Esophagus muscularis mucosa (tissue), 4 donors: ENCODE measurements around the gene ISCA2. TPM values are rescaled to one million over a fixed set of nuclear protein-coding genes. Genes with fewer than 3 reads are reported as not detected.

ENCODE experiments used
- DNase-seq: peaks from one replicate; pipeline ENCODE4 v3.0.0-alpha.2; 2017; ENCODE audit errors: extremely low spot score
- H3K27ac ChIP-seq, 4 donors: fragments of 200-600 bp; sonication (generic); replicated peaks in 1 of 4; 1 replicate in 3 of 4; 2 replicates in 1 of 4; pipeline ENCODE4 v1.5.1; 2016 to 2019; ENCODE audit warnings: mild to moderate bottlenecking in 1 of 4
- H3K27me3 ChIP-seq, 4 donors: fragments of 200-600 bp; sonication (generic); one replicate each; pipeline versions ENCODE4 v1.5.1 to v1.6.0; 2016 to 2019
- H3K36me3 ChIP-seq, 4 donors: fragments of 200-600 bp; sonication (generic); one replicate each; pipeline ENCODE4 v1.5.1; 2016 to 2019
- H3K4me1 ChIP-seq, 4 donors: fragments of 200-600 bp; sonication (generic); one replicate each; pipeline ENCODE4 v1.5.1; 2016 to 2019
- H3K4me3 ChIP-seq, 4 donors: fragments of 200-600 bp; sonication (generic); 1 replicate in 2 of 4; 2 replicates in 2 of 4; pipeline ENCODE4 v1.5.1; 2016 to 2019; ENCODE audit warnings: mild to moderate bottlenecking in 4 of 4, moderate library complexity in 1 of 4
- H3K9me3 ChIP-seq, 4 donors: fragments of 200-600 bp; sonication (generic); 1 replicate in 3 of 4; 2 replicates in 1 of 4; pipeline ENCODE4 v1.5.1; 2016 to 2019
- CTCF ChIP-seq, 3 experiments: fragments of 200-600 bp in 2 of 3; fragments of 450-650 bp in 1 of 3; sonication (generic) in 2 of 3; IDR thresholded peaks; one replicate each; pipeline ENCODE4 v1.5.1; 2017 to 2019; ENCODE audit warnings: antibody characterized with exemption in 3 of 3, mild to moderate bottlenecking in 2 of 3, moderate library complexity in 1 of 3
- EP300 ChIP-seq: sonication (generic); formaldehyde crosslinking; IDR thresholded peaks from one replicate; pipeline ENCODE4 v1.6.1; 2017; ENCODE audit warnings: antibody characterized with exemption
- POLR2A ChIP-seq: fragments of 450-650 bp; IDR thresholded peaks from one replicate; pipeline ENCODE4 v1.6.1; 2017; ENCODE audit warnings: antibody characterized with exemption, moderate library complexity, mild to moderate bottlenecking, low read depth
- POLR2AphosphoS5 ChIP-seq, 2 donors: sonication (generic); formaldehyde crosslinking; IDR thresholded peaks; one replicate each; pipeline ENCODE4 v1.6.1; 2017; ENCODE audit warnings: antibody characterized with exemption in 2 of 2
- WGBS: methylation state at CpG from one replicate; pipeline ENCODE4 v1.1.5; 2018; 5-methylcytosine and 5-hydroxymethylcytosine counted together
- intact Hi-C: fragments of 100-400 bp; cut with DNase I; formaldehyde crosslinking; loops from one replicate; pipeline ENCODE4 v1.15.1; 2023
- total RNA-seq, 4 donors: library from RNA; depleted of rRNA; stranded (reverse); fragments of >200 nt; gene quantifications; one replicate each; pipeline versions ENCODE4 v1.1.0 to v1.2.1, GENCODE V29; 2016

The ISCA2 gene
- total RNA-seq, 4 donors from 2014 or later: 5.8 to 20.4 (median 15.1) TPM

GRCh38 chr14:74526854-74527585, 33.5 kb downstream of the ISCA2 start:
- 82% methylated on average over 10 of the region's 10 CpGs for WGBS
- no peak for TF ChIP-seq POLR2AphosphoS5 (IDR thresholded peaks at IDR 0.05)
- TF ChIP-seq CTCF (IDR thresholded peaks at IDR 0.05): no peak
- TF ChIP-seq EP300: no peak
- peaks cover 0 to 5% (median 0%) of the 10 kb centered on the region in 4 donors for H3K4me1 ChIP-seq
- no peak overlapping the region for H3K4me3 ChIP-seq
- no peaks in the 10 kb centered on the region for H3K9me3 ChIP-seq
- H3K27ac ChIP-seq: no peak overlapping the region
- intact Hi-C loops: no loop called here
- DNase-seq: no peak
- peaks cover 0 to 7% (median 2%) of the 10 kb centered on the region in 4 donors for H3K36me3 ChIP-seq
- no peaks in the 10 kb centered on the region for H3K27me3 ChIP-seq

- Histone ChIP-seq H3K27me3 (no peaks in the 10 kb centered on the region), H3K4me3 (no peak overlapping the region), H3K9me3 (no peaks in the 10 kb centered on the region), H3K27ac (no peak overlapping the region), H3K4me1 (peaks cover 0 to 5% (median 0%) of the 10 kb centered on the region in 4 donors), H3K36me3 (peaks cover 0 to 4% (median 0%) of the 10 kb centered on the region in 4 donors)
- no peak for DNase-seq
- no peak for TF ChIP-seq EP300
- no peak for TF ChIP-seq CTCF (IDR thresholded peaks at IDR 0.05)
- TF ChIP-seq POLR2AphosphoS5 (IDR thresholded peaks at IDR 0.05): no peak
- TF ChIP-seq POLR2A: no peak
- intact Hi-C loops: no loop called here
- 79% methylated on average over 6 of the region's 10 CpGs for WGBS
Measured at GRCh38 chr14:74527736-74528280, 34.2 kb downstream of the ISCA2 start.

GRCh38 chr14:74528406-74528805, 34.8 kb downstream of the ISCA2 start:
- no peak overlapping the region for H3K4me3 ChIP-seq
- H3K4me1 ChIP-seq: peaks cover 0 to 5% (median 0%) of the 10 kb centered on the region in 4 donors
- no peaks in the 10 kb centered on the region for H3K9me3 ChIP-seq
- peaks cover 0 to 4% (median 0%) of the 10 kb centered on the region in 4 donors for H3K36me3 ChIP-seq
- 82% methylated on average over 14 of the region's 14 CpGs for WGBS
- intact Hi-C loops: no loop called here
- H3K27me3 ChIP-seq: no peaks in the 10 kb centered on the region
- TF ChIP-seq POLR2AphosphoS5 (IDR thresholded peaks at IDR 0.05): no peak
- TF ChIP-seq CTCF (IDR thresholded peaks at IDR 0.05): no peak
- TF ChIP-seq POLR2A: no peak
- TF ChIP-seq EP300: no peak
- DNase-seq: no peak
- no peak overlapping the region for H3K27ac ChIP-seq

- DNase-seq: no peak
- WGBS: 93% methylated on average over 10 of the region's 10 CpGs
- Histone ChIP-seq H3K4me3 (no peak overlapping the region), H3K27ac (no peak overlapping the region), H3K4me1 (peaks cover 0 to 5% (median 0%) of the 10 kb centered on the region in 4 donors), H3K36me3 (peaks cover 0 to 4% (median 0%) of the 10 kb centered on the region in 4 donors), H3K9me3 (no peaks in the 10 kb centered on the region), H3K27me3 (no peaks in the 10 kb centered on the region)
- TF ChIP-seq POLR2AphosphoS5 (IDR thresholded peaks at IDR 0.05) (no peak), CTCF (IDR thresholded peaks at IDR 0.05) (no peak), EP300 (no peak), POLR2A (no peak)
- intact Hi-C loops: no loop called here
Measured at GRCh38 chr14:74528886-74529285, 35.3 kb downstream of the ISCA2 start.
